ENCODE data around the gene NOVA2.
A peak's percentile ranks its signal among the peaks of the same experiment; 100 is the strongest.

NOVA2 gene

GRCh38 chr19:46000491-46001246, 27.0 kb upstream of the NOVA2 start:
- DNase-seq, result peak; percentile 57 to 75 (median 72)

- DNase-seq, result no peak
Observed at GRCh38 chr19:45999653-46000121, 26.0 kb upstream of the NOVA2 start.

GRCh38 chr19:45998834-45999233, 25.2 kb upstream of the NOVA2 start:
- no peak for DNase-seq

- no peak for DNase-seq
Observed at GRCh38 chr19:45996933-45997332, 23.3 kb upstream of the NOVA2 start.

- no peak for DNase-seq
Observed at GRCh38 chr19:45995715-45996385, 22.2 kb upstream of the NOVA2 start.

- peak; percentile 88 to 99 (median 94) for DNase-seq
Observed at GRCh38 chr19:45994998-45995714, 21.5 kb upstream of the NOVA2 start, which contains the start of gene CCDC61. Gene CCDC61, plus strand, starts transcription at chr19:45995467. Its CDS starts 7,552 bp downstream, at chr19:46003019.

GRCh38 chr19:45994456-45994997, 20.9 kb upstream of the NOVA2 start:
- no peak for DNase-seq

GRCh38 chr19:45990113-45990728, 16.6 kb upstream of the NOVA2 start:
- DNase-seq, result no peak

GRCh38 chr19:45985321-45985720, 11.7 kb upstream of the NOVA2 start:
- DNase-seq, result no peak

GRCh38 chr19:45981350-45981749, 7.7 kb upstream of the NOVA2 start:
- no peak for DNase-seq

- no peak for DNase-seq
Observed at GRCh38 chr19:45978156-45978555, 4.5 kb upstream of the NOVA2 start.

- DNase-seq, result no peak
Observed at GRCh38 chr19:45976178-45976577, 2.5 kb upstream of the NOVA2 start.

- DNase-seq, result no peak
Observed at GRCh38 chr19:45975306-45976070, 1.8 kb upstream of the NOVA2 start.

GRCh38 chr19:45972947-45973540, 621 bp downstream of the NOVA2 start:
- DNase-seq, result no peak

- peak in 1 of 5 donors; percentile 30 for DNase-seq
Observed at GRCh38 chr19:45972081-45972946, 1.4 kb downstream of the NOVA2 start.

GRCh38 chr19:45971260-45971902, 2.3 kb downstream of the NOVA2 start:
- DNase-seq, result no peak

- DNase-seq, result no peak
Observed at GRCh38 chr19:45969676-45970075, 4.0 kb downstream of the NOVA2 start.

GRCh38 chr19:45968626-45969025, 5.0 kb downstream of the NOVA2 start:
- DNase-seq, result no peak

GRCh38 chr19:45967246-45967645, 6.4 kb downstream of the NOVA2 start:
- DNase-seq, result no peak

GRCh38 chr19:45962021-45962420, 11.6 kb downstream of the NOVA2 start:
- no peak for DNase-seq

Data from T-helper 1 cell (primary cell).